HepG2 (cell line): ENCODE results near the gene BCL2L2. TPM values are rescaled to one million over a fixed set of nuclear protein-coding genes. Genes with fewer than 3 reads are reported as not detected.

Experiments used
- ATAC-seq: fragments of 200-7000 bp; cut with Tn5 transposase; 3 replicates; pipeline ENCODE4 v1.9.1; 2020; ENCODE audit warnings: mild to moderate bottlenecking, moderate library complexity
- BruUV-seq: library from RNA; stranded (reverse); fragments of 400-500 nt; replicated peaks from 2 replicates; lab custom pipeline; 2021; lab: Mats Ljungman, UMichigan
- CTCF ChIA-PET: fragments of 300-600 bp; formaldehyde crosslinking; extraction: SDS; loops from one replicate; lab custom pipeline; 2021; ENCODE audit warnings: low total read pairs, inconsistent platforms, low intra/inter-chr PET ratio; lab: Yijun Ruan, JAX
- POLR2A ChIA-PET: fragments of 350-600 bp; sonication (Branson Sonifier 250); formaldehyde crosslinking; loops from one replicate; lab custom pipeline; 2020; ENCODE audit warnings: antibody characterized with exemption, inconsistent platforms; lab: Yijun Ruan, JAX
- DNase-seq: peaks from one replicate; pipeline ENCODE4 v3.0.0-alpha.2; 2015; ENCODE audit warnings: low spot score
- FAIRE-seq: peaks from 3 replicates; lab custom pipeline; 2011; peaks lifted over from hg19 to GRCh38; lab: Jason Lieb, UNC
- H2AFZ ChIP-seq: one replicate; pipeline ENCODE4 v1.6.1; 2011; ENCODE audit warnings: low read length, inconsistent platforms
- H3K27ac ChIP-seq: fragments of 300-600 bp; 3 replicates; pipeline ENCODE4 v1.8.0; 2011; ENCODE audit warnings: mixed run types, mild to moderate bottlenecking, mixed read lengths, low read length, inconsistent platforms; ENCODE audit not compliant: insufficient read depth; ENCODE audit errors: extremely low read length
- H3K27me3 ChIP-seq, 2 experiments: fragments of 200-600 bp in 1 of 2; 2 replicates in 1 of 2; 3 replicates in 1 of 2; pipeline versions ENCODE4 v1.6.0 to v1.8.0; 2011; ENCODE audit warnings: low read length in 2 of 2, mild to moderate bottlenecking in 2 of 2, moderate library complexity in 2 of 2, inconsistent platforms in 1 of 2; ENCODE audit not compliant: insufficient read depth in 2 of 2, control insufficient read depth in 1 of 2
- H3K36me3 ChIP-seq, 2 experiments: fragments of 200-600 bp in 1 of 2; replicated peaks in 1 of 2; 2 replicates in 1 of 2; 3 replicates in 1 of 2; pipeline versions ENCODE4 v1.5.1 to v1.8.0; 2011; ENCODE audit warnings: low read length in 2 of 2, inconsistent platforms in 1 of 2; ENCODE audit not compliant: insufficient read depth in 2 of 2, control insufficient read depth in 1 of 2
- H3K4me1 ChIP-seq: 2 replicates; pipeline ENCODE4 v1.5.1; 2012; ENCODE audit warnings: low read length, inconsistent platforms; ENCODE audit not compliant: insufficient read depth
- H3K4me2 ChIP-seq: 2 replicates; pipeline ENCODE4 v1.6.0; 2011; ENCODE audit warnings: low read depth, low read length, inconsistent platforms
- H3K4me3 ChIP-seq, 3 experiments: fragments of 200-600 bp in 1 of 3; sonication (generic), shearing (Covaris generic) in 1 of 3; replicated peaks in 1 of 3; 2 replicates each; pipeline ENCODE4 v1.5.1; 2011 to 2016; ENCODE audit warnings: low read length in 3 of 3, inconsistent platforms in 2 of 3, low read depth in 2 of 3, mild to moderate bottlenecking in 2 of 3, control low read depth in 1 of 3, mixed read lengths in 1 of 3; ENCODE audit not compliant: insufficient read depth in 1 of 3
- H3K79me2 ChIP-seq: one replicate; pipeline ENCODE4 v1.6.1; 2011; ENCODE audit warnings: low read length, inconsistent platforms; ENCODE audit not compliant: insufficient read depth
- H3K9ac ChIP-seq: 2 replicates; pipeline ENCODE4 v1.6.0; 2011; ENCODE audit warnings: mild to moderate bottlenecking, low read depth, low read length, inconsistent platforms; ENCODE audit not compliant: insufficient read depth
- H3K9me3 ChIP-seq: 2 replicates; pipeline ENCODE4 v1.5.1; 2012; ENCODE audit warnings: mild to moderate bottlenecking, low read length
- H4K20me1 ChIP-seq: 2 replicates; pipeline ENCODE4 v1.6.0; 2011; ENCODE audit warnings: inconsistent platforms, mild to moderate bottlenecking, low read length, moderate library complexity; ENCODE audit not compliant: insufficient read depth
- AGO1 ChIP-seq: fragments of 200-400 bp; formaldehyde crosslinking; IDR thresholded peaks from 2 replicates; pipeline ENCODE4 v1.6.1; 2017; ENCODE audit warnings: mild to moderate bottlenecking, low read depth, low read length, moderate library complexity; ENCODE audit not compliant: poor library complexity, severe bottlenecking
- AKAP8 ChIP-seq: sonication (generic); formaldehyde crosslinking; IDR thresholded peaks from 2 replicates; pipeline ENCODE4 v1.5.1; 2020; ENCODE audit warnings: mild to moderate bottlenecking, missing genetic modification reagents
- CREB1 ChIP-seq, 2 experiments: fragments of 450-650 bp in 1 of 2; IDR thresholded peaks; 2 replicates each; pipeline ENCODE4 v1.6.1; 2016 to 2017; ENCODE audit warnings: control low read depth in 1 of 2, mild to moderate bottlenecking in 1 of 2, missing compliant biosample characterization in 1 of 2, missing genetic modification characterization in 1 of 2
- FLYWCH1 ChIP-seq: sonication (generic); formaldehyde crosslinking; IDR thresholded peaks from 2 replicates; pipeline ENCODE4 v1.8.1; 2023; ENCODE audit warnings: mild to moderate bottlenecking, missing genetic modification reagents
- FOXO1 ChIP-seq: sonication (generic); formaldehyde crosslinking; IDR thresholded peaks from 2 replicates; pipeline ENCODE4 v1.4.0; 2020; ENCODE audit warnings: missing genetic modification reagents
- NFATC3 ChIP-seq: sonication (generic); formaldehyde crosslinking; IDR thresholded peaks from 2 replicates; pipeline ENCODE4 v1.5.1; 2020; ENCODE audit warnings: mild to moderate bottlenecking, missing genetic modification reagents
- SPEN ChIP-seq: sonication (generic); formaldehyde crosslinking; IDR thresholded peaks from 2 replicates; pipeline ENCODE4 v1.5.1; 2020; ENCODE audit warnings: low read depth, mild to moderate bottlenecking, missing genetic modification reagents
- TFE3 ChIP-seq: IDR thresholded peaks from 2 replicates; pipeline ENCODE4 v1.6.1; 2016
- TOPORS ChIP-seq: sonication (generic); formaldehyde crosslinking; IDR thresholded peaks from 2 replicates; pipeline ENCODE4 v1.8.0; 2023; ENCODE audit warnings: mild to moderate bottlenecking, missing genetic modification reagents
- YEATS4 ChIP-seq: sonication (generic); formaldehyde crosslinking; IDR thresholded peaks from 2 replicates; pipeline ENCODE4 v1.4.0; 2020; ENCODE audit warnings: missing genetic modification reagents, borderline replicate concordance
- ZBTB1 ChIP-seq: sonication (generic); formaldehyde crosslinking; IDR thresholded peaks from 2 replicates; pipeline ENCODE4 v1.4.0; 2020; ENCODE audit warnings: missing genetic modification reagents, borderline replicate concordance
- ZBTB14 ChIP-seq: sonication (generic); formaldehyde crosslinking; IDR thresholded peaks from 2 replicates; pipeline ENCODE4 v1.4.0; 2020; ENCODE audit warnings: missing genetic modification reagents
- ZBTB33 ChIP-seq: sonication (generic); formaldehyde crosslinking; IDR thresholded peaks from 2 replicates; pipeline ENCODE4 v1.4.0; 2020; ENCODE audit warnings: missing genetic modification reagents
- ZNF326 ChIP-seq: sonication (generic); formaldehyde crosslinking; IDR thresholded peaks from 2 replicates; pipeline ENCODE4 v1.4.0; 2020; ENCODE audit warnings: missing genetic modification reagents, borderline replicate concordance
- ZNF441 ChIP-seq: sonication (generic); formaldehyde crosslinking; IDR thresholded peaks from 2 replicates; pipeline ENCODE4 v1.7.0; 2021; ENCODE audit warnings: missing genetic modification reagents, borderline replicate concordance
- ZNF687 ChIP-seq: sonication (generic); formaldehyde crosslinking; IDR thresholded peaks from 2 replicates; pipeline ENCODE4 v1.5.1; 2020; ENCODE audit warnings: mild to moderate bottlenecking, missing genetic modification reagents, moderate library complexity
- ZNF780A ChIP-seq: sonication (generic); formaldehyde crosslinking; IDR thresholded peaks from 2 replicates; pipeline ENCODE4 v1.8.0; 2022; ENCODE audit warnings: mild to moderate bottlenecking, missing genetic modification reagents, moderate library complexity
- whole genome bisulfite sequencing: methylation state at CpG from one replicate; pipeline ENCODE4 v1.1.6; 2017; ENCODE audit warnings: low lambda C conversion rate; 5-methylcytosine and 5-hydroxymethylcytosine counted together
- in situ Hi-C: cut with HindIII; loops from 2 replicates; pipeline ENCODE4 v1.10.0; 2017; ENCODE audit warnings: low pct_unique_long_range_greater_than_20kb; ENCODE audit not compliant: extremely low pct_ligation_motif_present
- intact Hi-C: fragments of 100-400 bp; cut with micrococcal nuclease; formaldehyde crosslinking; loops from one replicate; pipeline ENCODE4 v1.10.0; 2022; ENCODE audit not compliant: unreplicated experiment
- polyA plus RNA-seq, 8 experiments: library from polyadenylated mRNA; depleted of rRNA in 3 of 8; stranded (reverse) in 7 of 8; unstranded in 1 of 8; fragments of >200 nt; fragmentation: Illumina TruSeq in 4 of 8; extraction: Trizol in 4 of 8; gene quantifications; 2 replicates each; pipeline versions ENCODE4 v1.2.1 to v1.2.3, GENCODE V29; 2011 to 2016; ENCODE audit warnings: low read depth in 4 of 8, missing spikeins in 1 of 8, mixed read lengths in 1 of 8; ENCODE audit not compliant: insufficient read depth in 1 of 8
- total RNA-seq, 5 experiments: library from RNA; depleted of rRNA; stranded (reverse); fragments of >200 nt; fragmentation: Illumina TruSeq; extraction: Trizol; gene quantifications; 2 replicates each; pipeline ENCODE4 v1.2.3, GENCODE V29; 2016; ENCODE audit warnings: low read depth in 1 of 5

Gene BCL2L2
- total and polyA plus RNA-seq, 2 of the 13 experiments (the other 11 are each of a cell fraction or from before 2014, with no cell fraction given): 28.1 to 49.8 TPM

- Histone ChIP-seq H3K4me3 (no peak overlapping the region), H2AFZ (peak overlapping the region; percentile 4), H3K27me3 (peaks cover 0 to 3% of the 10 kb centered on the region in 2 experiments; a peak in 1 of 5 replicates), H3K27ac (no peak overlapping the region), H4K20me1 (no peaks in the 10 kb centered on the region), H3K4me2 (no peak overlapping the region), H3K79me2 (no peaks in the 10 kb centered on the region), H3K9ac (no peak overlapping the region), H3K4me1 (no peaks in the 10 kb centered on the region), H3K9me3 (no peaks in the 10 kb centered on the region), H3K36me3 (no peaks in the 10 kb centered on the region)
- ChIA-PET CTCF (no interaction called here), POLR2A (no interaction called here)
- intact Hi-C loops (no loop called here), in situ Hi-C loops (no loop called here)
- 37% methylated on average over 5 of the region's 5 CpGs for WGBS
- no TSS peak for BruUV-seq
- DNase-seq (no peak), ATAC-seq (no peak), FAIRE-seq (no peak)
- TF ChIP-seq ZBTB33 (CRISPR knock-in tag): no peak
- no peak for TF ChIP-seq NFATC3 (CRISPR knock-in tag)
- no peak for TF ChIP-seq YEATS4 (CRISPR knock-in tag)
- TF ChIP-seq TOPORS: no peak
- no peak for TF ChIP-seq AKAP8
- TF ChIP-seq ZNF687 (CRISPR knock-in tag): no peak
- TF ChIP-seq ZBTB1: no peak
- TF ChIP-seq FLYWCH1 (CRISPR knock-in tag): no peak
- no peak for TF ChIP-seq ZNF326
- no peak for TF ChIP-seq TFE3 (CRISPR knock-in tag)
- no peak for TF ChIP-seq ZNF441
- no peak for TF ChIP-seq ZNF780A
- no peak for TF ChIP-seq FOXO1 (CRISPR knock-in tag)
- no peak for TF ChIP-seq SPEN
- TF ChIP-seq CREB1 (IDR thresholded peaks at IDR 0.05): no peak
- no peak for TF ChIP-seq CREB1 (CRISPR knock-in tag; IDR thresholded peaks at IDR 0.05)
- no peak for TF ChIP-seq AGO1
- TF ChIP-seq ZBTB14 (CRISPR knock-in tag): no peak
Observed at GRCh38 chr14:23258256-23258655, 48.4 kb upstream of the BCL2L2 start.
